Measurements from ENCODE around the gene SDHA.
A peak's percentile ranks its signal among the peaks of the same experiment; 100 is the strongest.
"Not testable (repeated sequence)": the region's sequence is repeated elsewhere in the genome, so short reads cannot be mapped to it uniquely, and the experiment has no call there.

SDHA gene

DNA sequence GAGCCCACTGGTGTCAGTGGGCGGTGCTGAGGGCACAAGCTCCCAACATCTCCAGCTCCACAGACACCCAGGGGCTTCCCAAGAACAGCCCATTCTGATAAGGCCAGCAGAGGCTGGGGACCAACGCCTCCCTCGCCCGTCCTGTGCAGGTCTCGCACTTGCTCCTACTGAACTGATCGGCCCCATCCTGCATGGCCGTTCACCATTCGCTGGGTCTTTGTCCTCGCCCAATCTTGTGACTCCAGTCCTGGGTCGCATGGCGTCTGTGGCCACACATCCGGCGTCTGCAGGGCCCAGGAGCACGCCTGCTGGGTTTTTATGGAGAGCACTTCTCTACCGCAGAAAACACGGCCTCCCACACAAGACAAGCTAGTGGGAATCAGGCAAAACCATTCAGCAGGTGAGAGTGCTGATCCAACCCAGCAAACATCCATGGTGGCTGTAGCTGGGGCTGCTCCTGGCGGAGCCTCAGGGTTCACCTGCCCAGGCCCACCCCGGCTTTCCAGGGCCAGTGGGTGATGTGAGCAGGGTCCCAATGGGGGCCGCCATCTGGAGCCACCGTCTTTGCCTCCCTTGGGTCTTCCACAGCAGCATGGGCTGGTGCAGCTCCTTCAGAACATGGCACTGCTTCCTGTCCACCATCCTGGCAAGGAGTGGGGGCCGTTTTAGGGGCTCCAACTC, 19.5 kb upstream of the SDHA start:
- no peak for DNase-seq

DNA sequence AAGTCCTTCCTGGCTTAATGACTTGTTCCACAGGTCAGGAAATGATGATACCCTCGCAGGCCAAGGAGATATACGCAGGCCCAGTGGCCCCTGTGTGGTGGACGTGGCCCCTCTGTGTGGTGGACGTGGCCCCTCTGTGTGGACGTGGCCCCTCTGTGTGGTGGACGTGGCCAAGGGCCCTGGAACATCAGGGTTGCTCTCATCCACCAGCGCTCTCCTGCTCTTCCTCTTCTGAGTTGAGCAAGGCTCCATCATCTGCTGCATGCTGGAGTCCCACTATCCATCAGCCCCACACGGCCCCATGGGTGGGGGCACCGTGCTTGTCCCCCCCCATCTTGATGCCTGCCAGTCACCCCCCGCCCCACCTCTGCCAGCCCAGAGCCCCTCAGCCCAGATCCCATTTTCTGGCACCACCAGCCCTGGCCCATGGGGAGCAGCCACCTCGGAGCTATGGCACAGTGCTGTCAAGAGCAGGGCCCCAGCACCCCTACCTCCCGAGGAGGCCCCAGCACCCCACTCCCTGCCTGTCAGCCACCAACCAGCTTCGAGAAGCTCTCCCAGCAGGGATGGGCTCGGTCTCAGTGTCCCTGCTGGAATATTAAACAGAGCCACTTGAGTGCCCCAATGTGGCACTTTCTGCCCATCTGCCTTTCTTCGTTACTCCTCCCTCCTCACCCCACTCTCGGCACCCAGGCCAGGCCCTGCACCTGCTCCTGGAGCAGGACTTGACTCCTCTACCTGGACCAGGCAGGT, 18.7 kb upstream of the SDHA start:
- no peak for DNase-seq

DNA sequence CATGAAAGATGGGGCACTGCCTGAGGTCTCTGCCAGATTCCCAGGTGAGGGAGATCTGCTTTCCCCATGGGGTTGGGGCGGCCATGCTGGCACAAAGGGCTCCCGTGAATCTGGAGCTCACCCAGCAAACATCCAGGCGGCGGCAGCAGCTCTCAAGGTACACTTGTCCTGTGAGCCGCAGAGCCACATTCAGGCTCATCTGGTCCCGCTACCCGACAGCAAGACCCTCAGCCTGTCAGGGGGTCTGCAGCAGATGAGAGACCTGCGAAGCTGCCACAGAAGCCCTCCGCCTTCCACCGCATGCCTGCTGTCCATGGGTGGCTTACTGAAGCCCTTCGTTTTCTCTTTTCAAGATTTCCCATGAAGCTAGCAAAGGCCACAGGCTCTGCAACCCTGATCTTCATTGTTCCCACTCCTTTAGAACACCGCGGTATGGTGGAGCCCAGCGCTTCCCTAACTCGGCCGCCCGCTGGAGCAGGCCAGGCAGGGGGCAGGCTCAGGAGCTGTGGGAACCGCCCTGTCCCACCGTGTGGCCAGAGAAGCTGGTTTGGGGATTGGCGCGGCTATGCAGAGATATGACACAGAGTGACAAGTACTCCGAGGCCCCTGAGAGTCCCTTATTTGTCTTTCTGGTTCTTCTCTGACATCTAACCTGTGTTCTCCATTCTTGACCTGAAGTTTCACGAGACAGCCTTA, 18.0 kb upstream of the SDHA start:
- no peak for DNase-seq

DNA sequence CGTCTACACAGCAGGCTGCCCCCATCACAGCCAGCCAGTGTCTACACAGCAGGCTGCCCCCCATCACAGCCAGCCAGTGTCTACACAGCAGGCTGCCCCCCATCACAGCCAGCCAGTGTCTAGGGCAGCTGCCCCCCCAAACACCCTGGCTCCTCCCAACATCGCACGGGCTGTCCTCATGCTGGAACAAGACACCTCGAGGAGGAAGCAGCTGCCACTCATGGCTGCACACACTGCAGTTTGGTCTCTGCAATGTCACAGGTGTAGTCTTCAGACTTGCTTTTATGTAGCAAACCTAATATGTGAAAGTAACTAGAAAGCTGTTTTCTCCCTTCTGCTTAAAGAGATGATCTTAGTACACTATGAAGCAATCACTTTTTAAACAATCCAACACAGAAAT, 17.1 kb upstream of the SDHA start:
- no peak for DNase-seq

DNA sequence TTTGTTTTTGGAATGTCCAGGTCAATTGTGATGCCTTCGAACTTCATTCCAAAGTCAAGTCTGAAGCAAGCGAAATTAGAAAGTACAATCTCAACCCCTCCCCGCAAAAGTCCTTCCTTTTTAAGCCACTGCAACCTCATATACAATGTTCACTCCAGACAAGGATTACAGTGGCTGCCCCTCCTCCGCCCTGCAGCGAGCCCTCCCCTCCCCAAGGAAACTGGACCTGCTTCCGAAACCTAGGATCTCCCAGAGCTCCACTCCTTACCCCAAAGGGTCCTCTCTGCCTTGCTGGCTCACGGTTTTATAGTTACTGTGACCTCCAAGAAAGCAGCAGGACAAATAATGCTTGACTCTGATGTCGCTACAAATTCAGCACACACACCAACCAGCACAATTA, 16.4 kb upstream of the SDHA start:
- no peak for DNase-seq

DNA sequence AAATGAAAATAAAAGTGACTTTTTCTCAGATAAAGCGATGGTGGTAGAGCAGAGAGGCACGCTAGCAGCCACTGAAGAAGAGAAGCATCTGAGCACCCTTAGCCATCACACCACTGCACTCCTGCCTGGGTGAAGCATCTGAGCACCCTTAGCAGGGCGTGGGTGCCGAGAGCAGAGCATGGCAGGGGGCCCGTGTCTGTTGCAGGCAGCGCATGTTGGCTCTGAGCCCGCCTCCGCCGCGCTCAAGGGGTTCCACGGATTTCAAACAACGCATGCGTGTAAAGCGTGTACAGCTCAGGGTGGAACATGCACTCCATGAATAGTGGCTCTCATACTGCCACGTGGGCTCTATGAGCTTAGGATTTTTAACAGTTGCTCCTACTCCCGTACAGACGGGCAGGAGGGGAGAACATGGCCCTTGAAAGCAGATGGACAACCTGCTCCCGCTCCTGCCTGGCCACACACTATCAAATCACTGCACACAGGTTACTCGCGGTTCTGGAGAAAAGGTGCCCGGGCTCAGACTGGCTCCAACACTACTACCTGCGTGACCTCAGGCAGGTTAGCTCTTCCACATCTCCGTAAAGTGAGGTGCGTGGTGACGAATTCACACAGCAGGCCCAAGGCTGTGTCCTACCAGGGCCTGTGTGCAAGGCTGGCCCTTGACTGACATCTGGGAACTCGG, 14.7 kb upstream of the SDHA start:
- DNase-seq: no peak

DNA sequence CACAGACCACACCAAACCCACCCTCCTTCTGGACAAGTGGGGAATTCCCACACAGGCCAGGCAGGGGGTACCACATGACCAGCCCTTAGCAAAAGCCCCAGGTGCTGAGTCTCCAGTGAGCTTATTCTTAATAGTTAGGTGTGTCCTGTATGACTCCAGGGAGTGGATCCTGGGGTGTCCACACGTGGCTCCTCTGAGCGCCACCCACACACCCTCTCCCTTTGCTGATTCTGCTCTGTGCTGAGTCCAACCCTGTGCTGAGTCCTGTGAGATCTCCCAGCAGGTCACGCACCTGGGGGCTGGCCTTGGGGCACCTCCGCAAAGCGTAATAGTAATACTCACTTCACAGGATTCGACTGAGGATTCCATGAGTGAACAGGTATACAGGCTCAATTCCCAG, 14.1 kb upstream of the SDHA start:
- DNase-seq: no peak

DNA sequence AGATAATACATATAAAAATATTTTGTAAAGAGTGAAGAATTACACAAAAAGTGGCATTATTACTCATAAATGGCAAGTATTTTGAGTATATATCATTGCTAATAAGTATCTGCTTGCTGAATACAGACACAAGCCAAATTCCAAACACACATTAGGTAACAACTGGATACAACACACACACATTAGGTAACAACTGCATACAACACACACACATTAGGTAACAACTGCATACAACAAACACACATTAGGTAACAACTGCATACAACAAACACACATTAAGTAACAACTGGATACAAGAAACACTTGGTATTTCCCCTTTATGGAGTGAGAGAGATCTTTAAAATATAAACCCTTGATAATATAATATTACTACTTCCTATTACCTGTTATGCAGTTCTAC, 13.7 kb upstream of the SDHA start:
- DNase-seq: no peak

DNA sequence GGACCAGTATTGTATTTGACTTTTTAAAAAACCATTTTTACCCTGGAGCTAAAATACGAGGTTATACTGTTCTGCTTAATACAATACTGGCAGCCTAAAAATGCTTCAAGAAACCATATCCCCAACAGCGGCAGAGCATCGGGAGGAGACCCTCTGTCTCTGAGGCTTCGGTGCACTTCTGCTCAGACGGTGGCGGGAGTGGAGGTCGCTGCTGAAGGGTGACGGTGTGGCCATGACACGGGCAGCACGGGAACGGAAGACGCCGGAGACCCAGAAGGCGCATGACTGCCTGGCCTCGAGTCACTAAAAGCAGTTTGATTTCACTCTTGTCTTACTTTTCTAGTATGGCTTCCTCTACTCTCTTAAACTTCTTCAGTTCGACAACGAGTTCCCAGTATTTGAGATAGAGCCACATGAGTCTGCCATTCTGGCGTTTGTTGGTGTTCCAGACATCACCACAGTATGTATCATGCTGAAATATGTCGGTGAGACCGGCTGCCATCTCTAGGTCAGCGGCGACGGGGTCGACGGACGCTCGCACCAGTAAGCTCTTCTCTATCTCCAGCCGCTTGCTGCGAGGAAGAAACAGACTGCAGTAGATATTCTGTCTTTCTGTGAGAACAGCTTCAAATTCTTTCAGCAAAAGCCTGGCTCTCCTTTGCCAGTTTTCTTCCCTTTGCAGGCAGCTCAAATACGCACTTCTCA, 13.0 kb upstream of the SDHA start:
- DNase-seq: no peak

DNA sequence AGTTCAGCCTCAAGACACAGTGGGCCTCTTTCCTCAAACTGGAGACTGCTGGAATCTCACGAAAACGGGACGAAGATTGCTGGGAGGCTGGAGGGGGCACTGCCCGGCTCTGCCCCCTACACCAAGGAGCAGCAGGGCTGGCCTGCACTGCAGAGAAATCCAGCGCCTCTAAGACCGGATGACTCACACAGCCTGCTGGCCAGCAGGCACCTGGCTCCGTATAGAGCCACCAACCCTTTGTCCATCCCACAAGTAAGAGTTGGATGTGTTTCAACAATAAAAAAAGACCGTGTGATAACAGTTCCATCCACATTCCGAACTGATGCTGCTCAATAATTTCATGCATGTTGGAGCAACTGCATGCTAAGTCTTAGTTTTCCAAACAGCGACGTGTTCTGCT, 11.7 kb upstream of the SDHA start:
- no peak for DNase-seq

DNA sequence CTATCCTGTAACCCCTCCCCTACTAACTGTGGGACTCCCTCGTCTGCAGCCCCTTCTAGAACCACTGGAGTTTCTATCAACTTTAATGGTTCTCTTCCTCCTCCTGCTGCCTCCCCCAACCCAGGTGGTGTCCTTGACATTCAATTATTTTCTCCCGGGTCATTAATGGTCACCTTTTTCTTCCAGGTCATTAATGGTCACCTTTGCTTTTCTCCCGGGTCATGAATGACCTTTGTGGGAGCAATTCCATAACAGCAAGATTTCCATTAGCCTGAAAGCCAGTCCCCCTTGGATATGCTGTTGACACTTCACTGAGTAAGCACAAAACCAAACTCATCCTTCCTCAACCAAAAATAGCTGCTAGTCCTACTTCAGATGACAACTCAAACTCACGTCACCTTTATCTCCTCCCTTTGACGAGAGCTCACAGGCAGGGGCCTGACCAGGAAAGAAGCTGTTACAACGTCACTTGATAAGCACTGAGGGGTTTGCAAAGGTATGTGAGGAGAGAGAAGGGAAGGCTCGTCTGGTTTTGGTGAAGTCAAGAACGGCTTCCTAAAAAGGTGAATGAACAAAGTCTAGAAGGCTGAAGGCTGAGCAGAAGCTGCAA, 11.1 kb upstream of the SDHA start:
- DNase-seq: no peak

DNA sequence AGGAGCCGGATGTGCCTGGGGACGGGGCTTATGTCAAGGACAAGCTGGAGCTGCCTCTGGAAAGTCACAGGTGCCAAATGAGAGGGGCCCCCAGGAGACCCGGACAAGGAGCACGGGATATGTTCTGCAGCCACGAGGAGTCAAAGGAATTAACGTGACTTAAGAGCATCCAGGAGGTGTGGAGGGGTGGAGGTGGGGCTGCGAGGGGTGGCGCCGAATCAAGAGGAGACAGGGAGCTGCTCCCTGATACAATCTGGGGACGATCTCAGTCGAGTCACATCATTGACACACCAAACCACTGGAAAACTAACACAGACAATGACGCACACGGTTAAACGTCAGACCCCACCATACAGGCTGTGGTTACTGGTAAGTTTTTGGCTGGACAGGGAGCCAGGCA, 10.5 kb upstream of the SDHA start:
- no peak for DNase-seq

DNA sequence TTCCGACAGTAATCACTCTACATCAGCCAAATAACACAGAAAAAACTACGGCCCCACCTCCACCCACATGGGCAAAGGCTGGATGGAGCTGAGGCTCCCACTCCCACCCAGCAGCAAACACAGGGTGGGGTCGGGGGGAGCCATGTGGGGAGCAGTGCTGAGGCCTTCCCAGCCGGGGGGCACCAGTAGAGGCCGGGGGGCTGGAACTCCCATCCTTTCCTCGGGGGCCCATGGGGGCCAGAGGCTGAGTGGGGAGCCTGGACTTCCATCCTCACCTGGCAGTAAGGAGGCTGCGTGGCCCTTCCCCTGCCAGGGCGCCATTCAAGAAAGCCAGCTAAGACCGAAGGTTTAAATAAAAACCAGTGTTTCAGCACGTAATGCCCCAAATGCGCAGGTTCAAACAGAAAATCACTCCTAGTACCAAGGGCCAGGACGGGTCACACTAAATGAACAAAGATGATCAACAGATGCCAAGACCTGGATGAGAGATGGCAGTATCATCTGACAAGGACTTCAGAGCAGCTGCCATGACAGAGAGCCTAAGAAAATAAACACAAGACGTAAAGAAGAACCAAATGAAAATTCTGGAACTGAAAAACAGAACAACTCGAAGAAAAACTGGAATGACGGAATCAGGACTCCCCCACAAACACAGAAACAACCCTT, 9.5 kb upstream of the SDHA start:
- no peak for DNase-seq

DNA sequence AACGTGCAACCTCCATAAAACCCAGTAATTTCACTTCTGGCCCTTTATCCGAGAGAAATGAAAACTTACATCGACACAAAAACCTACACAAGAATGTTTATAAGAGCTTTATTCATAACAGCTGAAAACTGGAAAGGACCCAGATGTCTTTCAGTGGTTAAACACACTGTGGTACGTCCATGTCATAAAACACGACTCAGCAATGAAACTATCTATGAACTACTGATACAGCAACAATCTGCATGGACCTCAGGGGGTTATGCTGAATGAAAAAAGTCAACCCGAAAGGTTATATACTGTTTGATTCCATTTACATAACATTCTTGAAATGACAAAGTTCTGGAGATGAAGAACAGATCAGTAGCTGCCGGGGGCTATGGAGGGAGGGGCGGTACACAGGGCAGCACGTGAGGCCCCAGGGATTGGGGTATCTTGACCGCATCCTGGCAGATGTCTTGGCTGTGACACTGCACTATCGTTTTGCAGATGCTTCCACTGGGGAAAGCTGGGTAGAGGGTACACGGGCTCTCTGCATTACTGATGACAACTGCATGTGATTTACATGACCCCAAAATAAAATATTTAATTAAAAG, 4.2 kb upstream of the SDHA start:
- no peak for DNase-seq

DNA sequence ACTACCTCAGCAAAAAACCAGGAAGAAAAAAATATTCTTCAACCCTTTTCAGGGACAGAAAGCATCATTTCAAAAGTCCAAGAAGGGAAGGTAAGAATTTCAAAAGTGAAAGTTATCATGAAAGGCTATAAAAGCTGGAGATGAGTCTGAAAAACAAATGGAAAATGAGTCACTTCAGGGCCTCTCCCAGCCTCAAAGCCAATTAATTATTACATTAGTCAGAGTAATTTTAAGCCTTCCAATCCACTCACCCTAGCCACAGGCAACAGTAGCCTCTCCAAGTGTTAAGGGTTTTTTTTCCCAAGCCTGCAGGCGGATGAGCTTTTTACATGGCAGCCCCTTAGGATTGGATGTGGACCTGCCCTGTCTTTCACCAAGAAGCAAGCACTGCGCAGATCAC, 2.9 kb upstream of the SDHA start:
- not testable (repeated sequence) for DNase-seq

DNA sequence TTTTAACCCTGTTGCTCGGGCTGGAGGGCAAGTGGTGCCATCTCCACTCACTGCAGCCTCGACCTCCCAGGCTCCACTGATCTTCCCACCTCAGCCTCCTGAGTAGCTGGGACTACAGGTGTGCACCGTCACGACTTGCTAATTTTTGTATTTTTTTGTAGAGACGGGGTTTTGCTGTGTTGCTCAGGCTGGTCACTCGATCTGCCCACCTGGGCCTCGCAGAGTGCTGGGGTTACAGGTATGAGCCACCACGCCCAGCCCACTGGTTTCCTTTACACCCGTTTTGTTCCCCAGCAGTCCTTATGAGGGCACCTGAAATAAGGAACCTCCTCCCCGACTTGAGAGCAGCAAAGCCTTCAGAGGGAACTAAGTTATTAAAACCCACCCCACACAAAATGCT, 2.0 kb upstream of the SDHA start:
- DNase-seq: not testable (repeated sequence)

DNA sequence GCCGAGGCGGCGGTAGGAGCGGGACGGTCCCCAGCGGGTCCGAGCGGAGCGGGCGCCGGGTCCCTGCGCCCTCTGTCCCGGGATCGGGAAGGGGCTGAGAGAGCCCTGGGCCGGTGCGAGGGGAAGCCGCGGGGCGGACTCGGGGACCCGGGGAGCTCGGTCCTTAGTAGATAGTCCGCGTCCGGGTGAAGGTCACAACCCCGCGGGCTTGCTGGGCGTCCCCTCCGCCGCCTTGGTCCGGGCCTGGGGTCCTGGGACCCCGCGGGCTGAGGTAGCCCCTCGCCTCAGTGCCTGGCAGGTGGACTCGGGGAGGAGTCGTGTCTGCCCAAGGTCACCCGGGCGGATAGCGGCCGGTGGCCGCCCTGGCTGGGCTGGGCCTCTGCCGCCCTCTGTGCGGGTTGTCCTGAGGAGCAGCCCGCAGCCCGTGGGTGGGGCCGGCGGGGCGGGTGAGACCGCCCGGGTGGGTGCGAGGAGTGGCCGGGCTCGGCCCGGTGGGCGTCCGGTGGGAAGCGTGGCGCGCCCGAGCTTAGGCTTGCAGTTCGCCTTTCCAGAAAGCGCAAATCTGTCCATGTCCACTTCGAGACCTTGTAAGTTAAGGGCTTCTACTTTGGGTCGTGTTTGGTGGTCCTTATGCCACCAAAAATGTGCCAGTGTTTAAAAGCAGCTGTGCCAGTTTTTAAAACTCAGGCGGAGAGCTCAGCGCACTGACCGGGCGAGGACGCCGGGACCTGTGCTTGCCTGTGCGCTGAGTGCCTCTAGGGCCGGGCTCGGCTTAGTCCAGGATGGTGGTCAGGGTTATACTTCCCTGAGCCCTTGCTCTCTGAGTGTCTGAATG, 554 bp downstream of the SDHA start:
- DNase-seq: no peak

DNA sequence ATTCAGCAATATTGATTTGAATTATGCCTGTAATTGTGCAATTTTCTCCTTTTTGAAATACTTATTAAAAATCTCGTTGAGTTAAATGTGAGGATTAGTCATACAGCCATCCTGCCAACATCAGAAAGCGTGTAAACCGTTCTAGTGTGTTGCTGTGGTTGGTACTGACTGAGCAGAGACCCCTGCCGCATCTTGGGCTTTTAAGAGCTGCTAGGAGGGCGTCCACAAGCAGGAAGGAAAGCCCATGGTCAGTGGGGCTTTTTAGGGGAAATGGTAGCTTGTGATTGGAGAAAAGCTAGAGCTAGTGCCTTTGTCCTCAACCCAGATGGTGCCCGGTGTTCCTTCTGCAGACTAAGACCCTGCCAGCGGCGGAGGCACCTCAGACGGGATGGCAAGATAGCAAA, 1.3 kb downstream of the SDHA start:
- DNase-seq: peak in 1 of 4 experiments; percentile 6

DNA sequence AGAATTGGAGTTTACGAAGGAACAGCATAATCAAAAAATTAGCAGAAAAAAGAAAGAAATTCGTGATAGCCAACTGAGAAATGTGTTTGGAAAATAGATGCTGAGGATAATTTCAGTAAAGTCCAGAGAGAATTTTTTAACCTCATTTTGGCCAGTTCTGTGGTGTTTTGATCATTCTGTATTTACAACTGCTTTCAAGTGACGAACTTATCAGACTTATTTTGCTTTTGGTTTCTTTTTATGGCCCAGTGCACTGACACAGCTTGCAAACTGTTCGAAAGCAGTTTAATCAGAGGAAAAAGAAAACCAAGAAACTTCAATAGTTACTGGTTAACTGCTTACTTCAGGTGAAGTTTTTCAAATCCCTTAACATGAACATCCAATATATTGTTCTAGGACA, 1.9 kb downstream of the SDHA start:
- no peak for DNase-seq

DNA sequence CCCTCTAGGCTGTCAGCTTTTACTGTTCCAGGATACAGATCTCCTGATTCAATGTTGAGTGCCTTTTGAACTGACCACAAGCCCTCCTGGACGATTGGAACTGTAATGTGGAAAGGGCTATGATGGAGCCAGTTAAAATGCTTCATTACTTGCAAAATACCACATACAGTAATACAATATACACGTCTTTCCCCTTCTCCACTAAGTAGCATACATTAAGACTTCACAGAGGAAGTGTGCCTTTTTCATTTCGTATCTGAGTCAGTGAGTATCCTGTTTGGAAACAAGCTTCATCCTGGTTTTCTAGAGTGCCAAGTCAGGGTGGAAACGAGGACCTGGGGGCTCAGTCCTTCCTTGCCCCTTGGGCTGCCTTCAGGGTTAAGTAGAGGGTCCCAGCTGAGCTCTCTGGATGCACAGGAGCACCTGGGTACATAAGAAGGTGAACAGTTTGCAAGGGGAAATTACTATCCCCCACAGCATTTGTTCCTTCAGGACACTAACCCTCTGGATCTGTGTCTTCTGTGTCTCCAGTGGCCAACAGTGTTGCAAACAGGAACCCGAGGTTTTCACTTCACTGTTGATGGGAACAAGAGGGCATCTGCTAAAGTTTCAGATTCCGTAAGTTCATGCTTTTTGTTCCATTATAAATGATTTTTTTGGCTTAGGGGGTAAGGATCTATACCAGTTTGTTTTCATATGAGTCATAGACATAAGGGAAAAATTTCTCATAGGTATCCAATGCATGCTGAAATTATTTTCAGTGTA, 5.0 kb downstream of the SDHA start:
- DNase-seq: not testable (repeated sequence)
